Colonic mucosa (tissue), 4 donors: ENCODE results near the gene CBX7. TPM values are rescaled to one million over a fixed set of nuclear protein-coding genes. Genes with fewer than 3 reads are reported as not detected.

Experiments used
- DNase-seq: peaks from one replicate; pipeline ENCODE4 v3.0.0-alpha.2; 2020
- H3K27ac ChIP-seq: fragments of 200-600 bp; one replicate; pipeline ENCODE4 v1.8.0; 2021
- H3K27me3 ChIP-seq: fragments of 200-600 bp; one replicate; pipeline ENCODE4 v1.8.0; 2021
- H3K36me3 ChIP-seq: fragments of 200-600 bp; one replicate; pipeline ENCODE4 v1.8.0; 2021
- H3K4me1 ChIP-seq: fragments of 200-600 bp; one replicate; pipeline ENCODE4 v1.8.0; 2021; ENCODE audit warnings: mild to moderate bottlenecking
- H3K4me3 ChIP-seq: fragments of 200-600 bp; one replicate; pipeline ENCODE4 v1.8.0; 2021
- H3K9ac ChIP-seq, 2 donors: one replicate each; pipeline ENCODE4 v1.7.0; 2013; ENCODE audit warnings: control low read depth in 2 of 2, low read depth in 2 of 2, low read length in 2 of 2
- H3K9me3 ChIP-seq: fragments of 200-600 bp; one replicate; pipeline ENCODE4 v1.8.0; 2021
- CTCF ChIP-seq: fragments of 200-600 bp; IDR thresholded peaks from one replicate; pipeline ENCODE4 v1.8.0; 2022; ENCODE audit warnings: antibody characterized with exemption, mild to moderate bottlenecking
- intact Hi-C: fragments of 100-400 bp; cut with DNase I; formaldehyde crosslinking; loops from one replicate; pipeline ENCODE4 v1.14.1; 2022
- total RNA-seq, 2 donors: library from RNA; stranded (reverse); fragmentation: NEBNext Ultra II Directional in 1 of 2; extraction: Animal tissue kit (Norgen Biotek cat#: 25700) in 1 of 2; gene quantifications; one replicate each; pipeline ENCODE4 v1.2.1, GENCODE V29; 2021
- donor health status: healthy.
- donor health status: DM: no; HTN: no; CAD: no.
- donor health status: DM: no; HTN: no; CAD: no.

The CBX7 gene
- total RNA-seq, 2 donors from 2014 or later = 15.0 to 21.1 TPM

GRCh38 chr22:39087098-39087497 lies 65.4 kb downstream of the CBX7 start:
- Histone ChIP-seq H3K27ac (no peak overlapping the region), H3K4me3 (no peak overlapping the region), H3K9me3 (no peaks in the 10 kb centered on the region), H3K9ac (no peak overlapping the region), H3K4me1 (no peaks in the 10 kb centered on the region), H3K27me3 (no peaks in the 10 kb centered on the region), H3K36me3 (no peaks in the 10 kb centered on the region)
- DNase-seq = no peak
- intact Hi-C loops = no loop called here
- no peak for TF ChIP-seq CTCF

GRCh38 chr22:39084666-39085065 lies 67.8 kb downstream of the CBX7 start:
- H3K4me3 ChIP-seq = no peak overlapping the region
- H3K9ac ChIP-seq = no peak overlapping the region
- no peaks in the 10 kb centered on the region for H3K9me3 ChIP-seq
- H3K27me3 ChIP-seq = no peaks in the 10 kb centered on the region
- intact Hi-C loops = no loop called here
- TF ChIP-seq CTCF = no peak
- no peaks in the 10 kb centered on the region for H3K4me1 ChIP-seq
- no peak for DNase-seq
- H3K27ac ChIP-seq = no peak overlapping the region
- H3K36me3 ChIP-seq = no peaks in the 10 kb centered on the region

GRCh38 chr22:39083212-39084165 lies 69.0 kb downstream of the CBX7 start:
- Histone ChIP-seq H3K27me3 (no peaks in the 10 kb centered on the region), H3K4me1 (no peaks in the 10 kb centered on the region), H3K27ac (no peak overlapping the region), H3K4me3 (no peak overlapping the region), H3K9me3 (no peaks in the 10 kb centered on the region), H3K9ac (no peak overlapping the region), H3K36me3 (no peaks in the 10 kb centered on the region)
- intact Hi-C loops = no loop called here
- no peak for TF ChIP-seq CTCF
- no peak for DNase-seq

GRCh38 chr22:39081598-39081997 lies 70.9 kb downstream of the CBX7 start:
- H3K27me3 ChIP-seq = no peaks in the 10 kb centered on the region
- intact Hi-C loops = no loop called here
- no peaks in the 10 kb centered on the region for H3K36me3 ChIP-seq
- DNase-seq = no peak
- H3K9me3 ChIP-seq = no peaks in the 10 kb centered on the region
- no peak overlapping the region for H3K9ac ChIP-seq
- no peak overlapping the region for H3K27ac ChIP-seq
- no peak overlapping the region for H3K4me3 ChIP-seq
- no peaks in the 10 kb centered on the region for H3K4me1 ChIP-seq
- TF ChIP-seq CTCF = no peak

- no peak overlapping the region for H3K9ac ChIP-seq
- DNase-seq = no peak
- no peak overlapping the region for H3K27ac ChIP-seq
- H3K4me3 ChIP-seq = no peak overlapping the region
- no peak for TF ChIP-seq CTCF
- H3K9me3 ChIP-seq = no peaks in the 10 kb centered on the region
- no peaks in the 10 kb centered on the region for H3K27me3 ChIP-seq
- no peaks in the 10 kb centered on the region for H3K4me1 ChIP-seq
- no peaks in the 10 kb centered on the region for H3K36me3 ChIP-seq
- intact Hi-C loops = no loop called here
Measured at GRCh38 chr22:39081016-39081415, 71.5 kb downstream of the CBX7 start.

Other genes starting within 250 kb of the CBX7 start
- 1 to 10 TPM in 1 of 2 donors, not detected in 1; 1.4 TPM for gene APOBEC3A, start 195.1 kb downstream of the CBX7 start, total RNA-seq
- 10 to 100 TPM in 1 of 2 donors, 1 to 10 TPM in 1; 9.3 to 18.9 TPM for gene APOBEC3B, start 170.3 kb downstream of the CBX7 start, total RNA-seq
- 10 to 100 TPM; 13.5 to 49.0 TPM for gene APOBEC3C, start 138.4 kb downstream of the CBX7 start, total RNA-seq
- 1 to 10 TPM; 6.0 to 7.0 TPM for gene APOBEC3D, start 131.6 kb downstream of the CBX7 start, total RNA-seq
- gene APOBEC3F, start 111.8 kb downstream of the CBX7 start, total RNA-seq = 1 to 10 TPM; 7.0 to 7.3 TPM
- gene APOBEC3G, start 75.4 kb downstream of the CBX7 start, total RNA-seq = 1 to 10 TPM; 2.1 to 3.9 TPM
- gene APOBEC3H, start 55.4 kb downstream of the CBX7 start, total RNA-seq = under 1 TPM in 1 of 2 donors, not detected in 1; 0.45 TPM
- gene PDGFB, start 92.3 kb upstream of the CBX7 start, total RNA-seq = 1 to 10 TPM; 1.9 to 5.6 TPM
- 1,000 to 10,000 TPM; 1,796 to 1,829 TPM for gene RPL3, start 166.9 kb upstream of the CBX7 start, total RNA-seq
- gene SYNGR1, start 197.3 kb upstream of the CBX7 start, total RNA-seq = 1 to 10 TPM; 1.8 to 4.3 TPM
- gene TAB1, start 247.1 kb upstream of the CBX7 start, total RNA-seq = 10 to 100 TPM; 16.1 to 31.3 TPM